Measurements from ENCODE around the gene PLEKHM1.

DNA sequence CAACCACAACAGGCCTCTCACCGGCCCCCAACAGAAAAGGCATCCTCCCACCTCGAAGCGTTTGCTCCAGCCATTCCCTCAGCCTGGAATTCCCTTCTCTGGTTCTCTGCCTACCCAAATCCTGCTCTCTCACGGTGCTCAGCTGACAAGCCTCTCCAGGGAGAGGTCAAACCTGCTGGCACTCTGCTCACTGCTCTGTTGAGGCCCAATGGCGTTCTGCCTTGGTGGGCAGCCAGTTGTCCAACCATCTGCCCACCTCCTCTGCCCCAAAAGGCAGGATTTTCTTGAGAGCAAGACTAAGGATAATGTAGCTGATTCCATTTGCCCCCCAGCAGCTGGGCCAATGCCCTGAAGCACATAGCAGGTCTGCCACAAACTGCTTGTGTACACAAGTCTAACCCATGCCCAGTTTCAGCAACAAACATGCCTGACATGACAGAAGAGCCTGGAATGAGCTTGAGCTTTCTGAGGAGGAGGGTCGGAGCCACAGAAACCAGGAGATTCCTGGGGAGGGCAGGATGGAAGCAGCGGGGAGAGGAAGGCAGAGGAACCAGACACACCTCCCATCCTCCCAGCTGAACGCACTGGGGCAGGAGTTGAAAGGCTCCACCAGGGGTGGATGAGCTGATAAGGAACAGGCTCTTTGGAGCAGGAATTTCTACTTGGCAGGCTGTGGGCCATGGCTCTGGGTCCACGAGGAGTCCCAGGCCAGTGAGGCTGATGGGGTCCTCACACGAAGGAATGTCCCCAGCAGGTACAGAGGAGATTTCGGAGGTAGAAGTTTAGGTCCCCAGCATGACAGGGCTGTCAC lies 81.7 kb downstream of the PLEKHM1 start:
- TF ChIP-seq, protein P1, sequence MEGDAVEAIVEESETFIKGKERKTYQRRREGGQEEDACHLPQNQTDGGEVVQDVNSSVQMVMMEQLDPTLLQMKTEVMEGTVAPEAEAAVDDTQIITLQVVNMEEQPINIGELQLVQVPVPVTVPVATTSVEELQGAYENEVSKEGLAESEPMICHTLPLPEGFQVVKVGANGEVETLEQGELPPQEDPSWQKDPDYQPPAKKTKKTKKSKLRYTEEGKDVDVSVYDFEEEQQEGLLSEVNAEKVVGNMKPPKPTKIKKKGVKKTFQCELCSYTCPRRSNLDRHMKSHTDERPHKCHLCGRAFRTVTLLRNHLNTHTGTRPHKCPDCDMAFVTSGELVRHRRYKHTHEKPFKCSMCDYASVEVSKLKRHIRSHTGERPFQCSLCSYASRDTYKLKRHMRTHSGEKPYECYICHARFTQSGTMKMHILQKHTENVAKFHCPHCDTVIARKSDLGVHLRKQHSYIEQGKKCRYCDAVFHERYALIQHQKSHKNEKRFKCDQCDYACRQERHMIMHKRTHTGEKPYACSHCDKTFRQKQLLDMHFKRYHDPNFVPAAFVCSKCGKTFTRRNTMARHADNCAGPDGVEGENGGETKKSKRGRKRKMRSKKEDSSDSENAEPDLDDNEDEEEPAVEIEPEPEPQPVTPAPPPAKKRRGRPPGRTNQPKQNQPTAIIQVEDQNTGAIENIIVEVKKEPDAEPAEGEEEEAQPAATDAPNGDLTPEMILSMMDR (IDR thresholded peaks at IDR 0.05), result no peak
- TF ChIP-seq ZFX (IDR thresholded peaks at IDR 0.05; ENCODE audit: borderline replicate concordance), result no peak
